Suppressor macrophage treated with lipopolysaccharide for 1 hour (primary cell): ENCODE data around the gene TACC2.

Experiments used
- DNase-seq, 3 donors: peaks; one replicate each; pipeline ENCODE4 v3.0.0-alpha.2; 2020 to 2022

Gene TACC2

GRCh38 chr10:122301811-122302115, 312.8 kb downstream of the TACC2 start:
- no peak for DNase-seq

GRCh38 chr10:122302315-122302714, 313.4 kb downstream of the TACC2 start:
- DNase-seq, result no peak

- no peak for DNase-seq
Observed at GRCh38 chr10:122303271-122304053, 314.5 kb downstream of the TACC2 start.
